ENCODE results near the gene STXBP5. TPM values are rescaled to one million over a fixed set of nuclear protein-coding genes. Genes with fewer than 3 reads are reported as not detected.

Gene STXBP5
- total and polyA plus RNA-seq, 9 of the 15 experiments (the other 6 are each of a cell fraction or from before 2014, with no cell fraction given) = 23.3 to 172 (median 71.5) TPM

GRCh38 chr6:147205690-147206600 is 1.7 kb downstream of the STXBP5 start (continued):
- TF ChIP-seq PKNOX1 (IDR thresholded peaks at IDR 0.05) = no peak
- TF ChIP-seq FOXK2 (conservative IDR thresholded peaks at IDR 0.05 in 1 of 2, IDR thresholded peaks at IDR 0.05 in 1 of 2; ENCODE audit: low read depth in 2 of 2) = peak; percentile 26 to 36; a peak in 2 of 4 replicates
- TF ChIP-seq SP2 (IDR thresholded peaks at IDR 0.05; ENCODE audit: extremely low read depth, low read depth, low read length, poor library complexity, severe bottlenecking) = no peak
- no peak for TF ChIP-seq TCF3 (CRISPR knock-in tag; IDR thresholded peaks at IDR 0.05)
- TF ChIP-seq BCLAF1 (IDR thresholded peaks at IDR 0.05; ENCODE audit: borderline replicate concordance in 1 of 2, control insufficient read depth in 1 of 2, low read depth in 2 of 2, low read length in 1 of 2) = no peak
- TF ChIP-seq RFX1 (IDR thresholded peaks at IDR 0.05) = no peak; the same call in none of the 2 replicates
- no peak for TF ChIP-seq ZBTB2 (IDR thresholded peaks at IDR 0.05)
- no peak for TF ChIP-seq BHLHE40 (IDR thresholded peaks at IDR 0.05; ENCODE audit: low read length)
- no peak for TF ChIP-seq FOXJ2 (tag; IDR thresholded peaks at IDR 0.05)
- TF ChIP-seq NR3C1 (CRISPR knock-in tag; IDR thresholded peaks at IDR 0.05) = no peak
- TF ChIP-seq POLR2A (conservative IDR thresholded peaks at IDR 0.05) = peak; percentile 55; the same call in 1 of the 2 replicates
- no peak for TF ChIP-seq KDM1A (IDR thresholded peaks at IDR 0.05)
- no peak for TF ChIP-seq RBM39 (optimal IDR thresholded peaks at IDR 0.05; ENCODE audit: low read depth, low read length)
- no peak for TF ChIP-seq CREBBP (IDR thresholded peaks at IDR 0.05; ENCODE audit: low read depth, low read length)
- no peak; the same call in none of the 2 replicates for TF ChIP-seq NBN (IDR thresholded peaks at IDR 0.05; ENCODE audit: low read depth)
- TF ChIP-seq SMAD4 (CRISPR knock-in tag; conservative IDR thresholded peaks at IDR 0.05) = no peak
- peak; percentile 46; the same call in 1 of the 2 replicates for TF ChIP-seq SOX6 (IDR thresholded peaks at IDR 0.05)
- TF ChIP-seq SETDB1 (IDR thresholded peaks at IDR 0.05; ENCODE audit: low read length) = no peak
- TF ChIP-seq, protein P1, sequence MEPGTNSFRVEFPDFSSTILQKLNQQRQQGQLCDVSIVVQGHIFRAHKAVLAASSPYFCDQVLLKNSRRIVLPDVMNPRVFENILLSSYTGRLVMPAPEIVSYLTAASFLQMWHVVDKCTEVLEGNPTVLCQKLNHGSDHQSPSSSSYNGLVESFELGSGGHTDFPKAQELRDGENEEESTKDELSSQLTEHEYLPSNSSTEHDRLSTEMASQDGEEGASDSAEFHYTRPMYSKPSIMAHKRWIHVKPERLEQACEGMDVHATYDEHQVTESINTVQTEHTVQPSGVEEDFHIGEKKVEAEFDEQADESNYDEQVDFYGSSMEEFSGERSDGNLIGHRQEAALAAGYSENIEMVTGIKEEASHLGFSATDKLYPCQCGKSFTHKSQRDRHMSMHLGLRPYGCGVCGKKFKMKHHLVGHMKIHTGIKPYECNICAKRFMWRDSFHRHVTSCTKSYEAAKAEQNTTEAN (CRISPR knock-in tag; IDR thresholded peaks at IDR 0.05) = no peak
- no peak for TF ChIP-seq ELF1 (tag; IDR thresholded peaks at IDR 0.05)
- no peak for TF ChIP-seq BACH1 (tag; IDR thresholded peaks at IDR 0.05)
- TF ChIP-seq ZNF717 (CRISPR knock-in tag; IDR thresholded peaks at IDR 0.05) = no peak
- TF ChIP-seq NFYB (IDR thresholded peaks at IDR 0.05; ENCODE audit: extremely low read depth, insufficient read length) = no peak

Measured in K562 (cell line).